Tibial nerve (tissue), 3 donors: ENCODE measurements around the gene MLX.

Experiments used
- CTCF ChIP-seq, 5 experiments: fragments of 200-600 bp in 3 of 5; fragments of 450-650 bp in 2 of 5; sonication (generic) in 3 of 5; IDR thresholded peaks; one replicate each; pipeline ENCODE4 v1.5.1; 2016 to 2019; ENCODE audit warnings: antibody characterized with exemption in 5 of 5, mild to moderate bottlenecking in 3 of 5, moderate library complexity in 2 of 5
- POLR2A ChIP-seq, 2 donors: fragments of 450-650 bp; IDR thresholded peaks; one replicate each; pipeline ENCODE4 v1.6.1; 2017; ENCODE audit warnings: antibody characterized with exemption in 2 of 2, mild to moderate bottlenecking in 2 of 2, moderate library complexity in 2 of 2

GRCh38 chr17:42563543-42563942 is 3.4 kb upstream of the MLX start:
- TF ChIP-seq CTCF (IDR thresholded peaks at IDR 0.05) (no peak), POLR2A (IDR thresholded peaks at IDR 0.05) (no peak)
